GM21447 (cell line): ENCODE results near the gene BTN1A1.

ENCODE experiments used
- ATAC-seq: cut with Tn5 transposase; IDR thresholded peaks from one replicate; pipeline ENCODE4 v1.9.1; 2021; ENCODE audit not compliant: unreplicated experiment

Gene BTN1A1

DNA sequence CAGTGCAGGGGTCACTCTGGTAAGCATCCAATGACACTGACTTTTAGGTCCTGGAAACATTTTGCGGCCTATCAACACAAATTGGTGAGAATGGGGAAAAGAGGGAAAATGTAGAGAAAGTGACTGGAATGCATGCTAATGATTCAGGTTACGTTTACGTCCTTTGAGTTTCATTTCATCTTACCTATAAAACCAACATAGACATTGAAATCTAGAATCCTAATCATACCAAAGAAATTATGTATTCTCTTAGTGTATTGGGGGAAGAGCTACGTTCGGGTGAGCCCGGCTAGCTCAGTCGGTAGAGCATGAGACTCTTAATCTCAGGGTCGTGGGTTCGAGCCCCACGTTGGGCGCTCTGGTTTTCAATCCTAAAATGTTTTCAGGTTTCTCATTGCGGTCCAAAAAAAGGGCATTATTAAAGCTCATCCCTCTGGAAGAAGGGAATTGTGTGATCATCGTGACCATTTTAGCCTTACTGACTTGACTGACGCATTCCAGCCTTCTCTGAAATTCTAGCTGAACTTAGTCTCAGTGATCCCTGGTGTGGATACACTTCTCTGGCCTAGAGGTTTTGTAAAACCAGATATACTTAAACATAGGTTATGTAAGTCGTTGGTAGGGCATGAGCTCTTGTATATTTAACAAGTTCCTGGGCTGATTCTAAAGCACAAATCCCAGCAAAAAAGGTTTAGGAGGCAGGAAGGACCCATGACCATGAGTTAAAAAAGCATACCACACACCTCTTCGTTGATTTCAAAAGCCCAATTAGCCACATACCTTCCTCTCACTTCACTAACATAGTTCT lies 56.4 kb downstream of the BTN1A1 start:
- no peak for ATAC-seq
